Neural cell (in vitro differentiated cells): ENCODE data around the gene ICA1.

Experiments used
- EZH2 ChIP-seq: fragments of 200-600, 300-800 bp; shearing (Covaris generic), sonication (generic); IDR thresholded peaks from 2 replicates; pipeline ENCODE4 v1.6.1; 2014; ENCODE audit warnings: antibody characterized with exemption, low read length, borderline replicate concordance, mild to moderate bottlenecking; ENCODE audit not compliant: insufficient read depth, poor library complexity, severe bottlenecking
- POLR2AphosphoS5 ChIP-seq: IDR thresholded peaks from 2 replicates; pipeline ENCODE4 v1.6.1; 2012
- TF ChIP-seq, protein P1 (sequence below): fragments of 450-650 bp; IDR thresholded peaks from 2 replicates; pipeline ENCODE4 v1.5.1; 2014; ENCODE audit warnings: antibody characterized with exemption, mild to moderate bottlenecking, moderate library complexity; ENCODE audit not compliant: poor library complexity, severe bottlenecking
- TF ChIP-seq, protein P2 (sequence below): IDR thresholded peaks from 2 replicates; pipeline ENCODE4 v1.6.1; 2012; ENCODE audit warnings: borderline replicate concordance

DNA sequence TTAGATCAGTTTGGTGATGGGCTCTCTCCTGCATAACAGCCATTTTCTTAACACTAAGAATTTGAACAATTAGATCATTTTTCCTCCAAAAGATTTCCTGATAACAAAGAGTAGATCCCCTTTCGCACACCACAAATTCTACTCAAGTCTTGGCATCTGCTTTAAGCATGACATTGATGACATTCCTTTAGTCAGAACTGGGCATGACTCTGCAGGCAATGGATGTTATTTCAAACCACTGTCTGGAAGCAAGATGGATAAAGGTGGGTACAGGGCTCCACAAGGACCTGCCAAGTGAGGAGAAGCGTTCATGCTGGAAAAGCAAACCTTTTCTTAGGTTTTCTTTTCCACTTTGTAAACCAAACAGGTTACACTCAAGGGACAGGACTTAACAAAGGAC is 169.8 kb downstream of the ICA1 start:
- TF ChIP-seq, protein P1, sequence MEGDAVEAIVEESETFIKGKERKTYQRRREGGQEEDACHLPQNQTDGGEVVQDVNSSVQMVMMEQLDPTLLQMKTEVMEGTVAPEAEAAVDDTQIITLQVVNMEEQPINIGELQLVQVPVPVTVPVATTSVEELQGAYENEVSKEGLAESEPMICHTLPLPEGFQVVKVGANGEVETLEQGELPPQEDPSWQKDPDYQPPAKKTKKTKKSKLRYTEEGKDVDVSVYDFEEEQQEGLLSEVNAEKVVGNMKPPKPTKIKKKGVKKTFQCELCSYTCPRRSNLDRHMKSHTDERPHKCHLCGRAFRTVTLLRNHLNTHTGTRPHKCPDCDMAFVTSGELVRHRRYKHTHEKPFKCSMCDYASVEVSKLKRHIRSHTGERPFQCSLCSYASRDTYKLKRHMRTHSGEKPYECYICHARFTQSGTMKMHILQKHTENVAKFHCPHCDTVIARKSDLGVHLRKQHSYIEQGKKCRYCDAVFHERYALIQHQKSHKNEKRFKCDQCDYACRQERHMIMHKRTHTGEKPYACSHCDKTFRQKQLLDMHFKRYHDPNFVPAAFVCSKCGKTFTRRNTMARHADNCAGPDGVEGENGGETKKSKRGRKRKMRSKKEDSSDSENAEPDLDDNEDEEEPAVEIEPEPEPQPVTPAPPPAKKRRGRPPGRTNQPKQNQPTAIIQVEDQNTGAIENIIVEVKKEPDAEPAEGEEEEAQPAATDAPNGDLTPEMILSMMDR: no peak
- TF ChIP-seq, protein P2, sequence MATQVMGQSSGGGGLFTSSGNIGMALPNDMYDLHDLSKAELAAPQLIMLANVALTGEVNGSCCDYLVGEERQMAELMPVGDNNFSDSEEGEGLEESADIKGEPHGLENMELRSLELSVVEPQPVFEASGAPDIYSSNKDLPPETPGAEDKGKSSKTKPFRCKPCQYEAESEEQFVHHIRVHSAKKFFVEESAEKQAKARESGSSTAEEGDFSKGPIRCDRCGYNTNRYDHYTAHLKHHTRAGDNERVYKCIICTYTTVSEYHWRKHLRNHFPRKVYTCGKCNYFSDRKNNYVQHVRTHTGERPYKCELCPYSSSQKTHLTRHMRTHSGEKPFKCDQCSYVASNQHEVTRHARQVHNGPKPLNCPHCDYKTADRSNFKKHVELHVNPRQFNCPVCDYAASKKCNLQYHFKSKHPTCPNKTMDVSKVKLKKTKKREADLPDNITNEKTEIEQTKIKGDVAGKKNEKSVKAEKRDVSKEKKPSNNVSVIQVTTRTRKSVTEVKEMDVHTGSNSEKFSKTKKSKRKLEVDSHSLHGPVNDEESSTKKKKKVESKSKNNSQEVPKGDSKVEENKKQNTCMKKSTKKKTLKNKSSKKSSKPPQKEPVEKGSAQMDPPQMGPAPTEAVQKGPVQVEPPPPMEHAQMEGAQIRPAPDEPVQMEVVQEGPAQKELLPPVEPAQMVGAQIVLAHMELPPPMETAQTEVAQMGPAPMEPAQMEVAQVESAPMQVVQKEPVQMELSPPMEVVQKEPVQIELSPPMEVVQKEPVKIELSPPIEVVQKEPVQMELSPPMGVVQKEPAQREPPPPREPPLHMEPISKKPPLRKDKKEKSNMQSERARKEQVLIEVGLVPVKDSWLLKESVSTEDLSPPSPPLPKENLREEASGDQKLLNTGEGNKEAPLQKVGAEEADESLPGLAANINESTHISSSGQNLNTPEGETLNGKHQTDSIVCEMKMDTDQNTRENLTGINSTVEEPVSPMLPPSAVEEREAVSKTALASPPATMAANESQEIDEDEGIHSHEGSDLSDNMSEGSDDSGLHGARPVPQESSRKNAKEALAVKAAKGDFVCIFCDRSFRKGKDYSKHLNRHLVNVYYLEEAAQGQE: no peak
- no peak for TF ChIP-seq POLR2AphosphoS5
- no peak for TF ChIP-seq EZH2
